Vagina (tissue), 2 donors: Measurements from ENCODE around the gene IFT27.

Experiments
- CTCF ChIP-seq, 3 experiments: fragments of 450-650 bp in 2 of 3; fragments of 200-600 bp in 1 of 3; sonication (generic) in 1 of 3; IDR thresholded peaks; one replicate each; pipeline ENCODE4 v1.5.1; 2017 to 2019; ENCODE audit warnings: antibody characterized with exemption in 3 of 3, mild to moderate bottlenecking in 2 of 3, moderate library complexity in 2 of 3
- POLR2A ChIP-seq, 2 donors: fragments of 450-650 bp; IDR thresholded peaks; one replicate each; pipeline ENCODE4 v1.6.1; 2017; ENCODE audit warnings: antibody characterized with exemption in 2 of 2, mild to moderate bottlenecking in 2 of 2, moderate library complexity in 2 of 2
- POLR2AphosphoS5 ChIP-seq, 2 donors: sonication (generic); formaldehyde crosslinking; IDR thresholded peaks; one replicate each; pipeline ENCODE4 v1.9.0; 2017; ENCODE audit warnings: antibody characterized with exemption in 2 of 2, mild to moderate bottlenecking in 2 of 2, low read depth in 1 of 2; ENCODE audit not compliant: insufficient read depth in 1 of 2

DNA sequence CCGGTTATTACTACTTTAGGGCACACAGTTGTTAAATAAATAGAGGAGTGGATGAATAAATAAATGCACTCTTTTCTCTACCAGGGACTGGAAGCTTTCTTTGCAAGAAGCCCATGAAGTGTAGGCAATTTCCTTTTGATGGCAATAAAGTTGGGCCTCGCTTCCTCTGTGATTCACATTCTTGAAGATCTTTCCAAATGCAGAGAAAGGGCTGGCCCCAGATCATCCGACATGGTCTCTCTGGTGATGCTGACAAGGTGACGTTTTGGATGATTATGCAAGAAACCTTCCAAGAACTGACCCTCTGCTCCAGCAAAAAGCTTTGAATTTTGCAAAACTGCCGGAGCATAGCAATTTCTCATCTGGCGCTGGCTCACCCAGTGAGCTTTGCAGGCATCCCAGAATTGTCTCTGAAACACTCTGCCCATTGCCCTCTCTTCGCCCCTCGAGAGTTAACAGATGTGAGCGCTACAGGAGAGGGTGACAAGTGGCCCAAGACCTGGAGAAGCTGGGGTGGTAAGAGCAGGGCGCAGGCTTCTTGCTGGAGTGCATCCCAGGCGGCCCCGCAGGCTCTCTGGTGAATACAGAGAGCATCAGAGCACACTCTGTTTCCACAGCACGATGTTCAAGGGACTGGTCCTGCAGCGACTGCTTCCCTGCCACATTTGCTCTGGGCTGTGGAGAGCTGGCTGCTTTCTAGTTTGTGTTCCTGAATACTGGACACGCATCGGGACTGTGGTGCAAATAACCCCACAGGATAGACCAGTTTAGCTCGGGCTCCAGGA is 11.5 kb upstream of the IFT27 start:
- TF ChIP-seq CTCF (IDR thresholded peaks at IDR 0.05) (no peak), POLR2A (IDR thresholded peaks at IDR 0.05) (no peak), POLR2AphosphoS5 (IDR thresholded peaks at IDR 0.05; ENCODE audit: insufficient read depth in 1 of 2, low read depth in 1 of 2) (no peak)
